A673 (cell line): ENCODE measurements around the gene ALLC. TPM values are rescaled to one million over a fixed set of nuclear protein-coding genes. Genes with fewer than 3 reads are reported as not detected.

Experiments
- BruUV-seq: library from RNA; stranded (reverse); fragments of 400-500 nt; replicated peaks from 2 replicates; lab custom pipeline; 2021; lab: Mats Ljungman, UMichigan
- CTCF ChIA-PET: fragments of 300-600 bp; sonication (Branson Sonifier 250); formaldehyde crosslinking; loops from one replicate; lab custom pipeline; 2022; ENCODE audit warnings: antibody characterized with exemption; lab: Charles Lee
- POLR2A ChIA-PET: fragments of 300-600 bp; sonication (Branson Sonifier 250); formaldehyde crosslinking; loops from one replicate; lab custom pipeline; 2022; ENCODE audit warnings: antibody characterized with exemption; ENCODE audit not compliant: low non-redundant PET; lab: Charles Lee
- DNase-seq: peaks from one replicate; pipeline ENCODE4 v3.0.0-alpha.2; 2015; ENCODE audit warnings: low spot score
- H3K27ac ChIP-seq: fragments of 200-600 bp; sonication (generic); 2 replicates; pipeline ENCODE4 v1.5.1; 2016; ENCODE audit warnings: mixed run types, low read depth, mild to moderate bottlenecking, mixed read lengths, antibody characterized with exemption, low read length; ENCODE audit not compliant: poor library complexity, severe bottlenecking
- H3K27me3 ChIP-seq: fragments of 200-600 bp; sonication (generic); replicated peaks from 2 replicates; pipeline ENCODE4 v1.6.1; 2017; ENCODE audit warnings: mixed run types, low read depth, mild to moderate bottlenecking, mixed read lengths, antibody characterized with exemption, low read length; ENCODE audit not compliant: insufficient read depth, poor library complexity
- H3K36me3 ChIP-seq: fragments of 200-600 bp; sonication (generic); 2 replicates; pipeline ENCODE4 v1.6.1; 2016; ENCODE audit warnings: mixed run types, mild to moderate bottlenecking, mixed read lengths, antibody characterized with exemption, low read length; ENCODE audit not compliant: insufficient read depth, poor library complexity, severe bottlenecking
- H3K4me1 ChIP-seq: fragments of 200-600 bp; sonication (generic); 2 replicates; pipeline ENCODE4 v1.6.1; 2017; ENCODE audit warnings: mixed run types, mild to moderate bottlenecking, mixed read lengths, antibody characterized with exemption, low read length; ENCODE audit not compliant: insufficient read depth, poor library complexity, severe bottlenecking
- H3K4me3 ChIP-seq: fragments of 200-600 bp; sonication (generic); 2 replicates; pipeline ENCODE4 v1.5.1; 2016; ENCODE audit warnings: low read depth, mixed run types, mild to moderate bottlenecking, mixed read lengths, low read length; ENCODE audit not compliant: poor library complexity, severe bottlenecking
- H3K9me3 ChIP-seq: fragments of 200-600 bp; sonication (generic); 2 replicates; pipeline ENCODE4 v1.6.1; 2016; ENCODE audit warnings: mixed run types, low read depth, mild to moderate bottlenecking, mixed read lengths, antibody characterized with exemption, low read length; ENCODE audit not compliant: poor library complexity, severe bottlenecking
- EZH2 ChIP-seq: fragments of 200-600 bp; sonication (generic); IDR thresholded peaks from 2 replicates; pipeline ENCODE4 v1.6.1; 2017; ENCODE audit warnings: borderline replicate concordance, low read depth, mild to moderate bottlenecking, mixed read lengths, antibody characterized with exemption, low read length; ENCODE audit not compliant: poor library complexity, severe bottlenecking
- intact Hi-C: fragments of 100-400 bp; cut with micrococcal nuclease; formaldehyde crosslinking; loops from one replicate; pipeline ENCODE4 v1.10.0; 2022; ENCODE audit not compliant: unreplicated experiment
- total RNA-seq: library from RNA; stranded (reverse); gene quantifications from 2 replicates; pipeline ENCODE4 v1.2.3, GENCODE V29; 2021
- TF ChIP-seq, protein P1 (sequence below): fragments of 300-800, 200-600 bp; sonication (generic); conservative IDR thresholded peaks from 2 replicates; pipeline ENCODE4 v1.5.1; 2017; ENCODE audit warnings: low read depth, mild to moderate bottlenecking, antibody characterized with exemption, low read length, moderate library complexity, mixed read lengths

The ALLC gene
- total RNA-seq, 1 experiment from 2014 or later, result not detected

DNA sequence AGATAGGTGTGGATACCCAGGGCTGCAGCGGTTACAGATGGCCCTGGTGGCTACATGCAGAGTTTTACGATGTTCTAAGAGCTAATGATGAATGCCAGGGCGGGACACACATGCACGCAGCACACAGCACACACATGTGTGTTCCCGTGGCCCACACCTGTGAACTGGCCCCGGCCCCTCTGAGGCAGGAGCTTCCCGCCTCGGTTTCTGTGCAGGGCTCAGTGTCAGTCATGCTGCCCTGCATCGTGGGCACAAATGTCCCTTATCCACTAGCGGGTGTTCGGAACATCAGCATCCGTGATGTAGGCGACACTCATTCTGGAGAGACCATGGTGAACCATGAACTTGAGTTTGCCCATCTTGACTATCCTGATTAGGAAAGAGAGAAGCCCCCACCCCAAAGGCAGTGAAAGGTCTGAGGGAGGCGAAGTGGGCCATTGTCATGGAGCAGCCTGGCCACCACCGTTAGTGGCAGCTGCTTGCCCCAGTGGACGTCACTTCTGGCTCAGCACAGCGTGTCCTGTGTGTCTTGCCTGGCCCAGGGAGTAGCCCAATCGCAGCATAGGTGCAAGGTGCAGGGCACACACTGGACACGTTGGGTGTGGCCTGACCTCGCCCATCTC is 89.1 kb downstream of the ALLC start:
- no TSS peak for BruUV-seq
- intact Hi-C loops, result no loop called here
- CTCF ChIA-PET, result no interaction called here
- TF ChIP-seq, protein P1, sequence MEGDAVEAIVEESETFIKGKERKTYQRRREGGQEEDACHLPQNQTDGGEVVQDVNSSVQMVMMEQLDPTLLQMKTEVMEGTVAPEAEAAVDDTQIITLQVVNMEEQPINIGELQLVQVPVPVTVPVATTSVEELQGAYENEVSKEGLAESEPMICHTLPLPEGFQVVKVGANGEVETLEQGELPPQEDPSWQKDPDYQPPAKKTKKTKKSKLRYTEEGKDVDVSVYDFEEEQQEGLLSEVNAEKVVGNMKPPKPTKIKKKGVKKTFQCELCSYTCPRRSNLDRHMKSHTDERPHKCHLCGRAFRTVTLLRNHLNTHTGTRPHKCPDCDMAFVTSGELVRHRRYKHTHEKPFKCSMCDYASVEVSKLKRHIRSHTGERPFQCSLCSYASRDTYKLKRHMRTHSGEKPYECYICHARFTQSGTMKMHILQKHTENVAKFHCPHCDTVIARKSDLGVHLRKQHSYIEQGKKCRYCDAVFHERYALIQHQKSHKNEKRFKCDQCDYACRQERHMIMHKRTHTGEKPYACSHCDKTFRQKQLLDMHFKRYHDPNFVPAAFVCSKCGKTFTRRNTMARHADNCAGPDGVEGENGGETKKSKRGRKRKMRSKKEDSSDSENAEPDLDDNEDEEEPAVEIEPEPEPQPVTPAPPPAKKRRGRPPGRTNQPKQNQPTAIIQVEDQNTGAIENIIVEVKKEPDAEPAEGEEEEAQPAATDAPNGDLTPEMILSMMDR, result no peak
- TF ChIP-seq EZH2, result no peak
- Histone ChIP-seq H3K36me3 (no peaks in the 10 kb centered on the region), H3K4me3 (no peak overlapping the region), H3K4me1 (no peaks in the 10 kb centered on the region), H3K27me3 (no peaks in the 10 kb centered on the region), H3K9me3 (no peaks in the 10 kb centered on the region), H3K27ac (no peak overlapping the region)
- DNase-seq, result no peak
- POLR2A ChIA-PET, result no interaction called here

DNA sequence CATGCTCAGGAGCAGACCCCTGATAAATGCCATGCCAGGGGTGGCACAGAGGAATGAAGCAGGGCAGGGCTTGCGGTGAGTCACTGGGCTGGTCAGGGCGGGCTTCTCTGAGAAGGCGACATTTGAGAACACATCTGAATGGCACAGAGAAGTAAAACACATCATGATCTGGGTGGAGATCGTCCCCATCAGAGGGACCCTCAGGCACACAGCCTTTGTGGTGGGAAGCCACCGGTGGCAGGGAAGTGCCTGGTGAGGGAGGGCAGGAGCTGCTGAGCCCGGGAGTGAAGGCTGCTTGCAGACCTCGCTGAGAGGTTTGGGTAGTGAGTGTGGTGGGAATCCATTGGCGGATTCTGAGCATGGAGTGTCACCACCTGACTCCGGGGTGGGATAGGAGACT is 89.8 kb downstream of the ALLC start:
- no TSS peak for BruUV-seq
- DNase-seq, result no peak

DNA sequence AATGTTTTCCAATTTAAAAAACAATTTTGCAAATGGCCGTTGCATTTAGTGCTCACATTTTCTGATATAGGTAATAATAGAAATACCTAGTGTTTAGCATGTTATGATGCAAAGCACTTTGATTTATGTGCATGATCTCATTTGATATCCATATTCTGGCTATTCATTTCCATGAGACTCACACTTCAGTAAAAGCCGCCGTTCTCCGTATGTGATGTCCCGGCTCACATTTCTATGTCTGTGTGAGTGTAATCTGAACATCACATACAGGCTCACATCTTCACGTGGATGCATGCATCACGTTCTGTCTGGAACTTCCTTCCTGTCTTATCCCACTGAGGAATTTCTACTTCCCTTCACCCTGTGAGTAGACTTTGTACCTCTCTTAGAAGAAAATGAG is 91.2 kb downstream of the ALLC start:
- no TSS peak for BruUV-seq
- CTCF ChIA-PET, result interaction anchor here (1.0 kb wide), 1 partner anchor 11 kb away, joined by 3 read pairs; no protein-coding TSS in a partner anchor
- no peak overlapping the region for H3K27ac ChIP-seq
- H3K36me3 ChIP-seq, result no peaks in the 10 kb centered on the region
- TF ChIP-seq, protein P1, result no peak
- TF ChIP-seq EZH2, result no peak
- POLR2A ChIA-PET, result no interaction called here
- intact Hi-C loops, result no loop called here
- H3K27me3 ChIP-seq, result no peaks in the 10 kb centered on the region
- H3K9me3 ChIP-seq, result no peaks in the 10 kb centered on the region
- no peaks in the 10 kb centered on the region for H3K4me1 ChIP-seq
- DNase-seq, result no peak
- H3K4me3 ChIP-seq, result no peak overlapping the region

More for the DNA sequence above, 89.8 kb downstream of the ALLC start:
- Histone ChIP-seq H3K27ac (no peak overlapping the region), H3K4me3 (no peak overlapping the region), H3K27me3 (no peaks in the 10 kb centered on the region), H3K9me3 (no peaks in the 10 kb centered on the region), H3K36me3 (no peaks in the 10 kb centered on the region), H3K4me1 (no peaks in the 10 kb centered on the region)
- ChIA-PET CTCF (no interaction called here), POLR2A (no interaction called here)
- TF ChIP-seq, protein P1, result no peak
- intact Hi-C loops, result no loop called here
